H1 (cell line): ENCODE measurements around the gene RPL23. TPM values are rescaled to one million over a fixed set of nuclear protein-coding genes. Genes with fewer than 3 reads are reported as not detected.

Experiments
- CTCF ChIA-PET: fragments of 300-600 bp; sonication (Branson Sonifier 250); formaldehyde crosslinking; loops from one replicate; lab custom pipeline; 2021; ENCODE audit not compliant: partially characterized antibody; lab: Charles Lee
- POLR2A ChIA-PET: fragments of 300-600 bp; sonication (Branson Sonifier 250); formaldehyde crosslinking; loops from one replicate; lab custom pipeline; 2021; ENCODE audit warnings: inconsistent platforms; ENCODE audit not compliant: partially characterized antibody; lab: Charles Lee
- DNase-seq, 2 experiments: peaks; one replicate each; pipeline versions ENCODE4 v3.0.0 to v3.0.0-alpha.2; 2010 to 2022; ENCODE audit warnings: low spot score in 2 of 2, low read depth in 1 of 2, mixed read lengths in 1 of 2
- FAIRE-seq: peaks from 2 replicates; lab custom pipeline; 2011; peaks lifted over from hg19 to GRCh38; lab: Jason Lieb, UNC
- H2AFZ ChIP-seq: 2 replicates; pipeline ENCODE4 v1.8.1; 2012; ENCODE audit warnings: low read length, inconsistent platforms
- H2AK5ac ChIP-seq: 2 replicates; pipeline ENCODE4 v1.6.1; 2013; ENCODE audit warnings: low read depth, low read length
- H2BK120ac ChIP-seq: replicated peaks from 2 replicates; pipeline ENCODE3; 2013; ENCODE audit warnings: low read depth, low read length, inconsistent platforms
- H2BK12ac ChIP-seq: 2 replicates; pipeline ENCODE4 v1.6.1; 2013; ENCODE audit warnings: low read depth, low read length
- H2BK15ac ChIP-seq: 2 replicates; pipeline ENCODE4 v1.6.1; 2013; ENCODE audit warnings: low read length
- H2BK20ac ChIP-seq: 2 replicates; pipeline ENCODE4 v1.6.1; 2013; ENCODE audit warnings: low read length
- H2BK5ac ChIP-seq: 2 replicates; pipeline ENCODE4 v1.6.1; 2013; ENCODE audit warnings: low read depth, low read length
- H3K14ac ChIP-seq: 2 replicates; pipeline ENCODE4 v1.6.1; 2013; ENCODE audit warnings: inconsistent platforms; ENCODE audit not compliant: insufficient read length
- H3K18ac ChIP-seq: 2 replicates; pipeline ENCODE4 v1.6.1; 2013; ENCODE audit warnings: low read length; ENCODE audit errors: extremely low read depth
- H3K23ac ChIP-seq: 2 replicates; pipeline ENCODE4 v1.6.1; 2013; ENCODE audit warnings: inconsistent platforms; ENCODE audit not compliant: insufficient read length
- H3K23me2 ChIP-seq: 2 replicates; pipeline ENCODE4 v1.6.1; 2013; ENCODE audit warnings: low read depth, low read length
- H3K27ac ChIP-seq: 2 replicates; pipeline ENCODE4 v1.6.1; 2011; ENCODE audit warnings: low read depth, low read length, inconsistent platforms
- H3K27me3 ChIP-seq, 4 experiments: replicated peaks in 1 of 4; 1 replicate in 1 of 4; 2 replicates in 3 of 4; pipeline versions ENCODE4 v1.6.1 to v1.8.1; 2011 to 2013; ENCODE audit warnings: low read length in 3 of 4, mild to moderate bottlenecking in 3 of 4, inconsistent platforms in 2 of 4, mixed read lengths in 2 of 4, moderate library complexity in 1 of 4; ENCODE audit not compliant: control insufficient read depth in 3 of 4, insufficient read depth in 3 of 4; ENCODE audit errors: extremely low read depth in 1 of 4
- H3K36me3 ChIP-seq, 4 experiments: 2 replicates each; pipeline versions ENCODE4 v1.6.1 to v1.8.1; 2011 to 2013; ENCODE audit warnings: mild to moderate bottlenecking in 4 of 4, low read length in 3 of 4, moderate library complexity in 2 of 4, control low read depth in 1 of 4, inconsistent platforms in 1 of 4; ENCODE audit not compliant: insufficient read depth in 4 of 4, control insufficient read depth in 2 of 4
- H3K4ac ChIP-seq: replicated peaks from 2 replicates; pipeline ENCODE3; 2013; ENCODE audit warnings: low read length, low read depth, mixed read lengths, inconsistent platforms; ENCODE audit not compliant: insufficient read length
- H3K4me1 ChIP-seq, 4 experiments: replicated peaks in 1 of 4; 1 replicate in 1 of 4; 2 replicates in 3 of 4; pipeline versions ENCODE4 v1.6.1 to v1.8.1; 2011 to 2013; ENCODE audit warnings: low read length in 3 of 4, inconsistent platforms in 2 of 4, mixed read lengths in 1 of 4; ENCODE audit not compliant: insufficient read depth in 4 of 4, control insufficient read depth in 3 of 4
- H3K4me2 ChIP-seq, 2 experiments: 2 replicates each; pipeline versions ENCODE4 v1.6.1 to v1.8.1; 2011 to 2013; ENCODE audit warnings: low read depth in 2 of 2, low read length in 2 of 2, control low read depth in 1 of 2, inconsistent platforms in 1 of 2, mild to moderate bottlenecking in 1 of 2; ENCODE audit not compliant: insufficient read depth in 1 of 2
- H3K4me3 ChIP-seq, 4 experiments: fragments of 200-600, 300-600 bp in 1 of 4; sonication (generic), shearing (Covaris generic), sonication (Bioruptor Twin) in 1 of 4; 2 replicates each; pipeline versions ENCODE4 v1.5.1 to v1.8.1; 2011 to 2016; ENCODE audit warnings: low read length in 4 of 4, low read depth in 3 of 4, control low read depth in 2 of 4, inconsistent platforms in 2 of 4, mild to moderate bottlenecking in 2 of 4, mixed read lengths in 1 of 4, moderate library complexity in 1 of 4; ENCODE audit not compliant: insufficient read depth in 2 of 4; ENCODE audit errors: extremely low read depth in 1 of 4
- H3K56ac ChIP-seq: replicated peaks from 2 replicates; pipeline ENCODE3; 2013; ENCODE audit warnings: low read depth, mild to moderate bottlenecking, mixed read lengths, low read length, inconsistent platforms; ENCODE audit not compliant: insufficient read length
- H3K79me1 ChIP-seq: 2 replicates; pipeline ENCODE4 v1.6.1; 2013; ENCODE audit warnings: low read depth, low read length, control low read depth
- H3K79me2 ChIP-seq, 2 experiments: 2 replicates each; pipeline versions ENCODE4 v1.6.1 to v1.8.1; 2012 to 2013; ENCODE audit warnings: low read length in 2 of 2, mild to moderate bottlenecking in 2 of 2, inconsistent platforms in 1 of 2; ENCODE audit not compliant: insufficient read depth in 2 of 2, control insufficient read depth in 1 of 2
- H3K9ac ChIP-seq, 4 experiments: replicated peaks in 1 of 4; 1 replicate in 1 of 4; 2 replicates in 3 of 4; pipeline versions ENCODE4 v1.6.1 to v1.8.1; 2011 to 2013; ENCODE audit warnings: low read depth in 3 of 4, low read length in 3 of 4, control low read depth in 2 of 4, mild to moderate bottlenecking in 2 of 4, moderate library complexity in 2 of 4, inconsistent platforms in 1 of 4; ENCODE audit errors: extremely low read depth in 1 of 4
- H3K9me3 ChIP-seq, 2 experiments: 2 replicates each; pipeline versions ENCODE4 v1.6.1 to v1.8.1; 2012 to 2013; ENCODE audit warnings: mild to moderate bottlenecking in 2 of 2, moderate library complexity in 2 of 2, control low read depth in 1 of 2, inconsistent platforms in 1 of 2, low read depth in 1 of 2, low read length in 1 of 2, mixed read lengths in 1 of 2; ENCODE audit not compliant: insufficient read depth in 2 of 2
- H4K20me1 ChIP-seq, 2 experiments: replicated peaks in 1 of 2; 2 replicates each; pipeline versions ENCODE3 to v1.8.1; 2011 to 2013; ENCODE audit warnings: inconsistent platforms in 2 of 2, low read length in 2 of 2, mild to moderate bottlenecking in 1 of 2; ENCODE audit not compliant: insufficient read depth in 2 of 2, control insufficient read depth in 1 of 2
- H4K5ac ChIP-seq: 2 replicates; pipeline ENCODE4 v1.6.1; 2013; ENCODE audit warnings: low read length, low read depth, mixed read lengths, inconsistent platforms; ENCODE audit not compliant: insufficient read length
- H4K8ac ChIP-seq: 2 replicates; pipeline ENCODE4 v1.8.0; 2013; ENCODE audit warnings: mild to moderate bottlenecking, moderate library complexity, low read length, inconsistent platforms; ENCODE audit not compliant: insufficient read depth; ENCODE audit errors: extremely low read depth
- H4K91ac ChIP-seq: replicated peaks from 2 replicates; pipeline ENCODE3; 2013; ENCODE audit warnings: low read length, mixed read lengths, inconsistent platforms; ENCODE audit not compliant: insufficient read length
- CBX8 ChIP-seq: fragments of 300-800, 300-1000 bp; sonication (generic); IDR thresholded peaks from 2 replicates; pipeline ENCODE4 v1.7.1; 2016; ENCODE audit warnings: low read depth, low read length, borderline replicate concordance
- KDM1A ChIP-seq: fragments of 200-600, 300-600 bp; sonication (generic); IDR thresholded peaks from 2 replicates; pipeline ENCODE4 v1.7.1; 2016; ENCODE audit warnings: mild to moderate bottlenecking, low read length, borderline replicate concordance
- PHF8 ChIP-seq: fragments of 200-600 bp; sonication (generic); conservative IDR thresholded peaks from 2 replicates; pipeline ENCODE4 v1.7.1; 2012; ENCODE audit warnings: low read depth, mild to moderate bottlenecking, inconsistent platforms, low read length, moderate library complexity
- RBBP5 ChIP-seq: IDR thresholded peaks from 2 replicates; pipeline ENCODE4 v1.7.1; 2012; ENCODE audit warnings: low read depth, mild to moderate bottlenecking, inconsistent platforms, low read length, moderate library complexity, borderline replicate concordance
- RFX5 ChIP-seq: IDR thresholded peaks from 2 replicates; pipeline ENCODE4 v1.6.1; 2011; ENCODE audit warnings: low read depth, low read length, improper control_type of control experiment, borderline replicate concordance
- RNF2 ChIP-seq: fragments of 200-900, 300-1000 bp; sonication (generic); IDR thresholded peaks from 2 replicates; pipeline ENCODE4 v1.7.1; 2016; ENCODE audit warnings: borderline replicate concordance, low read depth, mild to moderate bottlenecking, antibody characterized with exemption, low read length; ENCODE audit not compliant: poor library complexity, severe bottlenecking; ENCODE audit errors: missing control alignments
- SIN3A ChIP-seq, 2 experiments: IDR thresholded peaks in 1 of 2; conservative IDR thresholded peaks in 1 of 2; 2 replicates each; pipeline ENCODE4 v1.6.1; 2011 to 2012; ENCODE audit warnings: low read length in 2 of 2, improper control_type of control experiment in 1 of 2, low read depth in 1 of 2, mild to moderate bottlenecking in 1 of 2
- WGBS, 2 experiments: shearing (Covaris generic) in 1 of 2; methylation state at CpG; one replicate each; pipeline versions ENCODE4 v1.1.6 to v1.1.7; 2013 to 2015; ENCODE audit warnings: low lambda C conversion rate in 2 of 2, mixed read lengths in 2 of 2, inconsistent platforms in 1 of 2, low coverage in 1 of 2, missing lambda C conversion rate in 1 of 2; ENCODE audit not compliant: insufficient replicate concordance in 2 of 2, insufficient coverage in 1 of 2, insufficient read length in 1 of 2; ENCODE audit errors: extremely low coverage in 1 of 2, missing lambda C conversion rate in 1 of 2; 5-methylcytosine and 5-hydroxymethylcytosine counted together
- polyA plus RNA-seq, 7 experiments: library from polyadenylated mRNA; depleted of rRNA in 3 of 7; stranded (reverse) in 5 of 7; unstranded in 2 of 7; fragments of >200 nt in 5 of 7; fragments of 200-250 nt in 2 of 7; gene quantifications; 1 replicate in 5 of 7; 2 replicates in 1 of 7; 4 replicates in 1 of 7; pipeline versions ENCODE4 v1.2.1 to v1.2.3, GENCODE V29; 2011 to 2013; ENCODE audit warnings: missing spikeins in 2 of 7, mixed read lengths in 2 of 7
- total RNA-seq: library from RNA; stranded (reverse); fragmentation: NEBNext Ultra II Directional; extraction: Animal tissue kit (Norgen Biotek cat#: 25700); gene quantifications from 2 replicates; pipeline ENCODE4 v1.2.1, GENCODE V29; 2021
- TF ChIP-seq, protein P1 (sequence below): IDR thresholded peaks from 2 replicates; pipeline ENCODE4 v1.6.1; 2012; ENCODE audit warnings: inconsistent platforms

Gene RPL23
- total and polyA plus RNA-seq, 2 of the 8 experiments (the other 6 are each of a cell fraction or from before 2014, with no cell fraction given) = 2,148 to 2,502 TPM

DNA sequence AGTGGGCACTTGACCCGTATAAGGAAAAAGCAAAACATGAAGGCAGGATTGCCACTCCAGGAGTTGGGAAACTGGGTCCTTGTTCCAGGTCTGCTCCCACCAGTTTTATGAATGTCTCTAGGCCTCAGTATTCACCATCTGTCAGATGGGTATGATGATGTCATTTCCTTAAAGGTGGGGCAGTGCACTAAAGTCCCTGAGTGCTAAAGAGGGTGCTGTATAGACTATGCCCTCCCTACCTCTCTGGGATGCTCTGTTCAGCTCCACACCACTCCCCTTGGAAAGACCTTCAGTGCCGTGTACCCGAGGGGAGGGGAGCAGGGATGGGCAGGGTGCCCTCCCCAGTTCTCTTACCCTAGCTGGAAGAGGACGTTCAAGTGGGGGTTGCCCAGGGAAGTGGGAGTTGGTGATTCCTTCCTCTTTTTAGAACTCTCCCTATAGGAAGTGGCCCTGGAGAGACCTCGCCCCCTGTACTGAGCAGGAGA, 18.5 kb upstream of the RPL23 start:
- H2BK15ac ChIP-seq = no peak overlapping the region
- peak overlapping the region; percentile 4 for H4K91ac ChIP-seq
- H3K4me2 ChIP-seq = peak overlapping the region; percentile 79 to 95
- H3K27me3 ChIP-seq = no peaks in the 10 kb centered on the region
- TF ChIP-seq SIN3A (conservative IDR thresholded peaks at IDR 0.05 in 1 of 2, IDR thresholded peaks at IDR 0.05 in 1 of 2; ENCODE audit: low read depth in 1 of 2, low read length in 2 of 2) = no peak
- TF ChIP-seq KDM1A = peak; percentile 61; the same call in 1 of the 2 replicates
- TF ChIP-seq RBBP5 = no peak
- TF ChIP-seq, protein P1, sequence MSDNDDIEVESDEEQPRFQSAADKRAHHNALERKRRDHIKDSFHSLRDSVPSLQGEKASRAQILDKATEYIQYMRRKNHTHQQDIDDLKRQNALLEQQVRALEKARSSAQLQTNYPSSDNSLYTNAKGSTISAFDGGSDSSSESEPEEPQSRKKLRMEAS = no peak
- TF ChIP-seq RNF2 = no peak
- no peak for TF ChIP-seq PHF8
- no peak for TF ChIP-seq RFX5
- TF ChIP-seq CBX8 = no peak
- H2BK12ac ChIP-seq = peak overlapping the region; percentile 42; the same call in 1 of the 2 replicates
- peaks cover 25% of the 10 kb centered on the region for H3K79me1 ChIP-seq
- peak overlapping the region; percentile 6; the same call in 1 of the 2 replicates for H3K18ac ChIP-seq
- no peak overlapping the region for H3K27ac ChIP-seq
- 0 out of 2 replicates have a peak overlapping the region, but pooled peaks have one; percentile 87 for H2BK5ac ChIP-seq
- no peak overlapping the region for H3K56ac ChIP-seq
- peaks cover 17% of the 10 kb centered on the region for H3K23me2 ChIP-seq
- 87% methylated on average over 4 of the region's 5 CpGs; no CpG with 5 or more reads in 1 of the 2 experiments for WGBS, 2 experiments
- H4K5ac ChIP-seq = no peak overlapping the region
- H2BK20ac ChIP-seq = no peak overlapping the region; the same call in 1 of the 2 replicates
- peaks cover 5 to 40% (median 24%) of the 10 kb centered on the region in 4 experiments for H3K4me1 ChIP-seq
- H2BK120ac ChIP-seq = no peak overlapping the region
- no peak overlapping the region; a peak in 2 of 7 replicates for H3K9ac ChIP-seq
- POLR2A ChIA-PET = interaction anchor here (1.0 to 24.3 kb wide), 6 partner anchors 10 to 48 kb away, joined by 3 to 468 read pairs (median 54); partner anchors contain the start of genes LASP1NB and RPL23
- peak overlapping the region in 3 of 4 experiments; percentile 97 to 100 (median 100); a peak in 4 of 8 replicates for H3K4me3 ChIP-seq
- DNase-seq (no peak), FAIRE-seq (no peak)
- H3K14ac ChIP-seq = no peak overlapping the region
- H2AK5ac ChIP-seq = no peak overlapping the region
- H3K23ac ChIP-seq = no peak overlapping the region
- peaks cover 32 to 62% of the 10 kb centered on the region in 2 experiments for H3K79me2 ChIP-seq
- no peak overlapping the region for H3K4ac ChIP-seq
- peaks cover 0 to 9% of the 10 kb centered on the region in 2 experiments for H4K20me1 ChIP-seq
- H4K8ac ChIP-seq = no peak overlapping the region
- H2AFZ ChIP-seq = no peak overlapping the region
- H3K9me3 ChIP-seq = no peaks in the 10 kb centered on the region
- CTCF ChIA-PET = interaction anchor here (1.0 to 3.2 kb wide), 5 partner anchors 8 to 45 kb away, joined by 3 to 16 read pairs (median 4); no protein-coding TSS in a partner anchor
- H3K36me3 ChIP-seq = peaks cover 0 to 2% (median 0%) of the 10 kb centered on the region in 4 experiments; a peak in 1 of 8 replicates
